HG03066 (cell line): ENCODE results near the gene PLPP3.

Experiments used
- ATAC-seq: cut with Tn5 transposase; IDR thresholded peaks from one replicate; pipeline ENCODE4 v1.9.1; 2021; ENCODE audit warnings: low read depth; ENCODE audit not compliant: unreplicated experiment

The PLPP3 gene

GRCh38 chr1:56527548-56528302, 51.6 kb downstream of the PLPP3 start:
- ATAC-seq: no peak

- ATAC-seq: peak; percentile 70
Observed at GRCh38 chr1:56526571-56527174, 52.7 kb downstream of the PLPP3 start.

DNA sequence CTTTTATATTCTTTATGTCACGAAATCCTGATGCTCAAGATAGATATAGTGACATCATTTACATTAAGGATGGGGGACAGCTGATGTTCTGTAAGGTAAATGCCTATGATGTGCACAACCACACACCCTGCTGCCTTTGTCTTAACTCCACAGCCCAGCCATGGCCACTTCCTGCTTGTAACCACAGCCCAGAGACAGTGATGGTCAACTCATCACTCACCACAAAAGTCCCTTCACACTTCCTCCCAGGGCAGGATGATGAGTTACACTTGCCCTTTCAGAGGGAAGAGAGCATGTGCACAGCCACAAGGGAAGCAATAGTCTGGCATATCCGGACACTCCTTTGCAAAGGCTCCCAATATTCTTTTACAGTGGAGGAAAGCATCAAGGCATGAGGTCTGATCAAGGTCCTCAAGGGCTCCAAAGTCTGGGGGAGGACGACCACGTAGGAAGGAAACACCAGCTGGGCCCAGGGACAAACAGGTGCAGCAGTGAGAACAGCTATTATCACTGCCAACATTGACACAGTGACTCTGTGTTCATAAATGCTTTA, 53.8 kb downstream of the PLPP3 start:
- ATAC-seq: peak; percentile 79

DNA sequence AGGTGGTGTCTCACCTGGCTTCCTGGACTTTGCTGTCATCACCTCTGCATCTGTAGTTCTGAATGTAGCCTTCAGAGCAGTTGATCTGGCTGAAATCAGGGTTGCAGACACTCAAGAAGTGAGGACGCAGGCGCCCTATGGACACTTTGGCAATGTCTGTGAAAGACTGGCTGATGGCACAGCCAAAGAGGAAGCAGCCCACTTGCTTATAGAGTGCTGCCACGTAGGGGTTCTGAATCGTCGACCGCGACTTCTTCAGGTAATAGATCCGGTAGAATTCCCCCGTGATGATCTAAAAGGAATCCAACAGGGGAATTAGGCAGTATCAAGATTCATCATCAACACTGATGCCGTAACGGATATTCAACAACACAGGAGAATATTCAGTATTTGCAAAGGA, 55.1 kb downstream of the PLPP3 start:
- ATAC-seq: no peak

DNA sequence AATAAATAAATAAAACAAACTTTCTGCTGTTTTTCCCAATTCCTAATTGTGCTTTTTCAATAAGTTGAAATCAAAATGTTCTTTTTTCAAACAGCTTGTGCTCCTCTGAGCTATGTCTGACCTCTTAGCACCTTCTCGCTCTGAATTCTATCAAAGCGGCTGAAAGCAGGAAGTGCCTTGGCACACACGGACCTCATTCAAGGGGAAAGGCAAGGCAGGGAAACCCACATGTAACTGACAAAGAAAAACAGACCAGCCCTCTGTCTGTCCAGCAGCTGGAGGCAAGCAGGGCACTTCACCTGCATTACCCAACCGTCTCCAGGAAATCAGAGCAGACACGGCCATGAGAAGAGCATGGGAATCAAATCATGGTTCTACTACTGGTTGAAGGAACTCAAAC, 56.7 kb downstream of the PLPP3 start:
- no peak for ATAC-seq

DNA sequence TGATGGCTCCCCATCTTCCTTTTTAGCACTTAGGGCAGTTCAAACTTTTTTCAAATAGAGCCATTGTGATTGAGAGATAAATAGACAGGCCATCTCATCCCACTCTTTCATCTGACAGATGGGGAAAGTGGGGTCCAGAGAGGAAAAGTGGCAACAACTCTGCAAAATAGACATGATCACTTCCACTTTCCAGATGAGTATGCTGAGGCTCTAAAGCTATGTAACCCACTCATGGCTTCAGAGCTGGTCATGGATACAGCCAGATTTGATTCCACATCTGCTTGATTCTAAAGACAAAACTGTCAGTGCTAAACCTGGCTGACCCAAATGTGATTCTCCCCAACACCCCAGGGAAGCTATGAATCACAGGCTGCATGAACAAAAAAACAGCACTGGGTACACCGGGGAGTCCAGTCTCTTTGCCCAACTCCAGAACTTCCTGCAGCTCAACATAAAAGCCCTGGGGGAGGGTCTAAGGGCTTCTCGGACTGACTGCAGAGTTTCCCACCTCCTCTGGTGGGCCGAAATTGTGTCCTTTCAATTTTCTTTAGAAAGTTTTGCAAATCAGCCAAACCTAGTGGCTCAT, 59.3 kb downstream of the PLPP3 start:
- ATAC-seq: no peak

- ATAC-seq: no peak
Observed at GRCh38 chr1:56517404-56518130, 61.8 kb downstream of the PLPP3 start.

- ATAC-seq: peak; percentile 94
Observed at GRCh38 chr1:56516539-56517252, 62.7 kb downstream of the PLPP3 start.

DNA sequence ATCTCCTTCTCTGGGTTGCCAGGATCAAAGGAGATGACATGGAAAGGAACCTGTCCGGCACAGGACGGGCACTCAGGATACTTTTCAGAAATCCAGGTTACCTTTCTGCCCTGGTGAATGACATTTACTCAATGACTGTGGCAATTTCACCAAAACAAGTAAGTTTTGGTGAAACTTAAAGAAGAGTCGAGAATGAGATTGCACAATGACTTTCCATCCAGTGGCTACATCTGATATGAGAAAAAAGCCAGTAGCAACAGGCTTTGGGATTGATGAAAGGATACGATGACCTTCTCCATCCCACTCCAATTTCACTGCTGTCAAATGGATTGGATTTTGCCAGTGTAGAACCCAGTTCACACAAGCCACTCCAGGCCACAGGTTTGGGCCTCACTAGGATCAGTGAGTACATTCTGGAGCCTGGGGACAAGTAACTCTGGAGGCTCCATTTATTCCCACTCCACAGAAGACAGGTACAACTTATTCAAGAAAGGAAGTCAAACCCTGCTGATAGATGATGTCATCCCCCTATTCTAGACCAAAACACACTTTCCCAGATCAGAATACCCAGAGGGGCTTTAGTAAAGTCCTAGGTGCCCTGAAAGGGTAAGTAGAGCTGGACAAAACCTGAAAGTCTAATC, 63.3 kb downstream of the PLPP3 start:
- ATAC-seq: no peak

DNA sequence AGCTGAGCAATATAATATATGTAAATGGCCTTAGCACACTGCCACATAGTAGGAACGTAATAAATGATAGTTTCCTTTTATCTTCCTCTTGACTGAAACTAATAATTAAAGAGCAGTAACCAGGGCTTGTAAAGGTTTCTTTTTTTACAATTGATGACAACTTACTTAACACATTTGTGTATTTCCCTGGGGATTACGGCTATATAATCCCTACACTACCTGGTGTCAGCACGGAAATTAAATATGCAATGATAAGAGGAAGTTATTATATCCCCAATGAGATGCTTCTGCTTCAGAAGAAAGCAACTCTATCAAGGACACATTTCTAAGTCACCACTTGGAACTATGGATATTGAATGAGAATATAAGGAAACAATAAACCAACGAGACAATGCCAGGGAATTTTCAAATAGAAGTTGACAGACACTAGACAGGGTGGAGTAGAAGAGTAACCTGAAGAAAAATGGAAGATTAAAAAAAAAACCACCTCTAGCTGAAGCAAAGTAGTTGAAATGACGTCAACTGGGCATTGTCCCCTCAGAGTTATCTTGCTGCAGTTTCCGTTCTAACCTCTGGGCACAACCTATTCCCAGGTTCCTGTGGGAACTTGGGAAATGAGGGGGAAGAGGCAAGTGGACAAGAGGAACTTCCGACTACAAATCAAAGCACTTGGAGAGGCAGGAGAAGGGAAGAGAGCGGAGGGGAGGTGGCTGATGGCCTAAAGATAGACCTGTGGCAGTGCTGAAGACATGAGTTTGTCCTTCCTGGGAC, 66.5 kb downstream of the PLPP3 start:
- ATAC-seq: no peak

DNA sequence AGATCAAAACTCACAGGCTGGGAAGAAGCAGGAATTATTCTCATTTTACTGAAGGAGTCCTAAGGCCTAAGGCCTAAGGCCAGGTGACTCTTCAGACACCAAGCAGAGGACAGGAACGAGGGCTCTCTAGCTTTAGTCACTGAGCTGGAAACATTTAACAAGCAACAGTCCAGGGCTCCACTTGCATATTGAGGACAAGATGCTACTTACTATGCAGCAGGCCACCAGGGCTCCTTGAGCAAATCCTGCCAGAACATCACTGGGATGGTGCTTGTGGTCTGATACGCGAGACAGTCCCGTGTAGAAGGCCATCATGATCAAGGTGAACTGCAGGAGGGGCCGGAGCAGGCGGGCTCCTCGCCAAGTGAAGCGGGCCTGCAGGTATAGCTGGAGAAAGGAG, 67.6 kb downstream of the PLPP3 start:
- no peak for ATAC-seq

DNA sequence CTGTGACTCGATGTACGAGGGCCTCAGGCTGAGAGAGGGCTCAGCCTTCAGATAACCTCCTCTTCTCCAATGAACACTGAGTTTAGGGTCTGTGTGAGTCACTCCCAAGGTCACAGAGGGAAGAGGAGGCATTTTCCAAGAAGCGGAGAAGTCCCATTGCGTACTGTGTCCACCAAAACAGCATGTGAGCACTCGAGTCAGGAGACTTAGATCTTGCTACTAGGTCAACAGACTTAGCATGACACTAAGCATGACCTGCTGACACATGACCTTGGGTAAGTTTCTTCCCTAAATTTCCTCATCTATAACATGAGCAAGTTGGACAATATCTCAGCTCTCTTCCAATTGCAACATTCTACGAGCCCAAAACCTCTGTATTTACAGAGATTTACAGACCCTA, 68.0 kb downstream of the PLPP3 start:
- no peak for ATAC-seq

DNA sequence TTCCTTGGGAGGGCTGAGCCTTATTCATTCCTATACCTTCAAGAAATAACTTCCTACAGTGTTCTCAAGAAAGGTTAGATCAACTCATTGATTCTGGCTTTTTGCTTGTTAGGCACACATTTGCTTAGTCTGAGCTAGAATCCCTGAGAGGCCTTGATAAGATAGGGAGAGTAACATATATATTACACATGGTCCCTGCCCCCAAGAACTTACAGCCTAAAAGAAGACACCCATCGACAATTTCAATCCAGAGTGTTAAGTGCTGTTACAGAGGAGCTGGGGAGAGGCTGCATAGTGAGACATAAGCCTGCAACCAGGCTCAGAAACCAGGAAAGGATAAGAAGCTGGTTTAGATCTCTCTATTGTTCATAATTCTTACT, 68.7 kb downstream of the PLPP3 start:
- no peak for ATAC-seq

DNA sequence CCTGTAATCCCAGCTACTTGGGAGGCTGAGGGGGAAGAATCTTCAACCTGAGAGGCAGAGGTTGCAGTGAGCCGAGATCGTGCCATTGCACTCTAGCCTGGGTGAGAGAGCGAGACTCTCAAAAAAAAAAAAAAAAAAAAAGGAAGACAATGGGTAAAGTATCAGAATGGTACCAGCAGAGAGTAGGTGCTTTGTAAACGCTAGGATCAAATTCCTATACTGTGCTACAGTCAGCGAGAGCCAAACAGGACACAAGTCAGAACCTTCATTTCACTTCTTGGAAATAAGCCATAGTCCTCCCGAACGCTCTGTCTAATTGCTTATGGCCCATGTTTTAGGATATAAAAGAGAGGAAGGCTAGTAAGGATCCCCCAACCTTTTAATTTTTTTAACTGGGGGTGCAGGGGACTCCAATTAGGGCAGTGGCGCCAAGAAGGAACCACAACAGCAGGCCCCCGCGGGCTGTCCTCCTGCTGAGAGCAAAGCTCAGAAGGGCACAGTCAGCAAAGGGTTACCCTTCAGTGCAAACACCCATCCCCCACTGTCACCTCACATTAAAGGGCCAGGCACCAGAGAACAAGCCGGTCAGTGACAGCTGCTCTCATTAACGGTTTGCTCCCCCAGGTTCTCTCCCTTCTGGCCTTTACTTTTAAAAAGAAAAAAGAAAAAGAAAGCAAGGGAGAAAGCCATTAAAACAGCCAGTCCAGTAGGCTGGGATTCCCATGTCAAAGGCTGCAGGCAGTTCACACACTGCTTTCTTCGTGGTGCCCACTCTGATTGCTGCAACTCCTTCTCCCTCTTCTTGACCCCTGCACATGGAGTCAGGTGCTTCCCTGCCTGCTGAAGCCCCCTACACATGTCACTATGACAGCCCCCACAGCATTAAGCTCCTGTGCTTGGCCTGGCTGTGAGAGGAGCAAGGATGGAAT, 69.4 kb downstream of the PLPP3 start:
- no peak for ATAC-seq

DNA sequence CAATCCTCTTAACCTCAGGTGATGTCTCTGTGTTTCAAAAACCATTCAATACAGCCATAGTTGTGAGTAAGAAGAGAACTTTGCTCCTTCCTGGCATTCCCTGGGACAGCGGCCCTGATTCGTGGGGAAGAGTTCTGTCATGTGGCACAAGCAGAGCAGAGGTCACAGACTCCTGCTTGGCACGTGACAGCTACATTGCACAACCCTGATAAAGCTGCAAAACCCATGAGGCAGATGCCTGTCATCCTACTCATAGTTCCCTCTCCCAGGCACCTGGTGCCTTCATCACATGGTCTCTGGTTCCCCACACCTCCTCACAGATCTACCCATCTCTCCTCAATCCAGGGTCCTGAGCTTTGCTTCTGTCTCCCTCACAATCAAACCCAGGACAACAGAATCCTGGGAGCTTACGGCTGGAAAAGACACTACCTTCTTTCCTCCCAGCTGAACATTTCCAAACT, 70.8 kb downstream of the PLPP3 start:
- ATAC-seq: no peak

- ATAC-seq: no peak
Observed at GRCh38 chr1:56507925-56508522, 71.3 kb downstream of the PLPP3 start.

DNA sequence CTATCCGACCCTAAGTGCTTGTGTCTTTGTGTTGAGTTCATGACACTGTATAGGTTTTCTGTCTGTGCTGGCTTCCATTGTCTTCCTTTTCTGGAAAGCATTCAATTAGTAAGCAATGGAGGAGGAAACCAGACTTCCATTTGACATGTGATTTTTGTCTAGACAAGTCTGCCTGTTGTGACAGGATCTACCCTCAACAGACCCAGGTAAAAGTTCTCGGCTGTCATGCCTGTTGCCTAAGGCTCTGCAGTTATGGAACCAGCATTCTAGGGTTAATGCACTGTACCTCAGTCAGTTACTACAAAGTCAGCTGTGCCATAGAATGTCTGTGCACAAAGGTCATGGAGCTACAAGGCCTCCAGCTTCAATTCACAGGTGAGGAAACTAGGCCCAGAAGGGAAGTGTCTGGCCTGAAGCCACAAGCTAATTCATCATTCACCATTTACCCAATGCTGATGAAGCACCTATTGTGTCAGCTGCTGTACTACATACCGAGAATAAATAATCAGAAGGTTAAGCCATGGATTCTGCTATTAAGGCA, 72.3 kb downstream of the PLPP3 start:
- ATAC-seq: no peak
